Prostate gland (tissue), 2 donors: ENCODE measurements around the gene PRKRIP1. TPM values are rescaled to one million over a fixed set of nuclear protein-coding genes. Genes with fewer than 3 reads are reported as not detected.
A peak's percentile ranks its signal among the peaks of the same experiment; 100 is the strongest.

ENCODE experiments used
- DNase-seq: peaks from one replicate; pipeline ENCODE4 v3.0.0-alpha.2; 2019; ENCODE audit warnings: low spot score
- H3K27ac ChIP-seq, 2 donors: fragments of 200-600 bp; sonication (generic); 2 replicates each; pipeline ENCODE4 v1.5.1; 2017 to 2019
- H3K27me3 ChIP-seq: fragments of 200-600 bp; sonication (generic); replicated peaks from 2 replicates; pipeline ENCODE4 v1.5.1; 2019; ENCODE audit not compliant: insufficient read depth
- H3K36me3 ChIP-seq, 2 donors: fragments of 200-600 bp; sonication (generic); 1 replicate in 1 of 2; 2 replicates in 1 of 2; pipeline versions ENCODE4 v1.5.1 to v1.8.1; 2017 to 2019
- H3K4me1 ChIP-seq: fragments of 200-600 bp; sonication (generic); replicated peaks from 2 replicates; pipeline ENCODE4 v1.5.1; 2019
- H3K4me3 ChIP-seq, 2 donors: fragments of 200-600 bp; sonication (generic); 2 replicates each; pipeline ENCODE4 v1.5.1; 2017 to 2019
- H3K9me3 ChIP-seq: fragments of 200-600 bp; sonication (generic); 2 replicates; pipeline ENCODE4 v1.5.1; 2017
- POLR2A ChIP-seq: fragments of 450-650 bp; IDR thresholded peaks from one replicate; pipeline ENCODE4 v1.6.1; 2016; ENCODE audit warnings: antibody characterized with exemption, mild to moderate bottlenecking
- POLR2AphosphoS5 ChIP-seq: sonication (generic); formaldehyde crosslinking; IDR thresholded peaks from one replicate; pipeline ENCODE4 v1.6.1; 2017; ENCODE audit warnings: antibody characterized with exemption
- WGBS: methylation state at CpG from one replicate; pipeline ENCODE4 v1.1.5; 2018; 5-methylcytosine and 5-hydroxymethylcytosine counted together
- intact Hi-C: fragments of 100-400 bp; cut with DNase I; formaldehyde crosslinking; loops from one replicate; pipeline ENCODE4 v1.14.2; 2022
- total RNA-seq, 2 donors: library from RNA; depleted of rRNA; stranded (reverse); fragments of >200 nt; gene quantifications; one replicate each; pipeline ENCODE4 v1.1.0, GENCODE V29; 2016
- TF ChIP-seq, protein P1 (sequence below), 4 experiments: fragments of 200-600 bp in 2 of 4; fragments of 450-650 bp in 2 of 4; sonication (generic) in 2 of 4; IDR thresholded peaks; 1 replicate in 3 of 4; 2 replicates in 1 of 4; pipeline ENCODE4 v1.5.1; 2016 to 2019; ENCODE audit warnings: antibody characterized with exemption in 4 of 4, mild to moderate bottlenecking in 2 of 4, moderate library complexity in 2 of 4

Gene PRKRIP1
- total RNA-seq, 2 donors from 2014 or later: 31.6 to 50.1 TPM

DNA sequence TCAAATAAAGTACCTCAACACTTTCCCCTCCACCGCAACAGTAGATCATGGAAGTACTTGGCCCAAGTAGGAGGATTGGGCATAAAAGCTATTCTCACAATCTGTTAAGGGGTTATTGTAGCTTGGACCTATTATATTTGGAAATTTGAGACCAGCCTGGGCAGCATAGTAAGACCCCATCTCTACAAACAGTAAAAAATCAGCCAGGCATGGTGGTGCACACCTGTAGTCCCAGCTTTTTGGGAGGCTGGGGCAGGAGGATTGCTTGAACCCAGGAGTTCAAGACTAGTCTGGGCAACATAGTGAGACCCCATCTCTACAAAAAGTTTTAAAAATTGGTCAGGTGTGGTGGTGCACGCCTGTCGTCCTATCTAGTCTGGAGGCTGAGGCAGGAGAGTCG lies 13.2 kb downstream of the PRKRIP1 start:
- H3K27me3 ChIP-seq: no peaks in the 10 kb centered on the region
- TF ChIP-seq POLR2A (no peak), POLR2AphosphoS5 (no peak)
- TF ChIP-seq, protein P1, sequence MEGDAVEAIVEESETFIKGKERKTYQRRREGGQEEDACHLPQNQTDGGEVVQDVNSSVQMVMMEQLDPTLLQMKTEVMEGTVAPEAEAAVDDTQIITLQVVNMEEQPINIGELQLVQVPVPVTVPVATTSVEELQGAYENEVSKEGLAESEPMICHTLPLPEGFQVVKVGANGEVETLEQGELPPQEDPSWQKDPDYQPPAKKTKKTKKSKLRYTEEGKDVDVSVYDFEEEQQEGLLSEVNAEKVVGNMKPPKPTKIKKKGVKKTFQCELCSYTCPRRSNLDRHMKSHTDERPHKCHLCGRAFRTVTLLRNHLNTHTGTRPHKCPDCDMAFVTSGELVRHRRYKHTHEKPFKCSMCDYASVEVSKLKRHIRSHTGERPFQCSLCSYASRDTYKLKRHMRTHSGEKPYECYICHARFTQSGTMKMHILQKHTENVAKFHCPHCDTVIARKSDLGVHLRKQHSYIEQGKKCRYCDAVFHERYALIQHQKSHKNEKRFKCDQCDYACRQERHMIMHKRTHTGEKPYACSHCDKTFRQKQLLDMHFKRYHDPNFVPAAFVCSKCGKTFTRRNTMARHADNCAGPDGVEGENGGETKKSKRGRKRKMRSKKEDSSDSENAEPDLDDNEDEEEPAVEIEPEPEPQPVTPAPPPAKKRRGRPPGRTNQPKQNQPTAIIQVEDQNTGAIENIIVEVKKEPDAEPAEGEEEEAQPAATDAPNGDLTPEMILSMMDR (IDR thresholded peaks at IDR 0.05): no peak
- 95% methylated on average over 4 of the region's 4 CpGs for WGBS
- no peak overlapping the region for H3K27ac ChIP-seq
- no peak overlapping the region for H3K4me3 ChIP-seq
- no peaks in the 10 kb centered on the region for H3K9me3 ChIP-seq
- no peak for DNase-seq
- H3K4me1 ChIP-seq: peaks cover 4% of the 10 kb centered on the region
- H3K36me3 ChIP-seq: peaks cover 9 to 15% of the 10 kb centered on the region in 2 donors
- intact Hi-C loops: no loop called here

DNA sequence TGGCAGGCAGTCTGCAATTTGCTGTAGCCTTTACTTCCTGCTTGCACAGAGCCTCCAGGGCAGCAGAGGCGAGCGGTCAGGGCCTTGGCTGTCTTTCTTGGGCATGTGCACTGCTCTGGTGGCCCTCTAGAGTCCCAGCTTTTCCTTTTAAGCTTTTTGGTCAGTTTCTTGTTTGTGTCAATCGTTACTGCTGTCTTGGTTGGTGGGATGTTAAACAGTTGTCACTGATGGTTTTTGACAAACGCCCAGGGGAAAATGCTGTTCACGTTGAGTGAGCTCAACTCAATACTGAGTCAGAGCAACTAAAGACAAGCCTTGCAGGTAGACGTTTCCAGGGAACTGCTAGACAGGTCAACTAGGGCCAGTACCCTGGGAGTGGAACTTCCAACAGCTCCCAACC lies 14.0 kb downstream of the PRKRIP1 start:
- TF ChIP-seq, protein P1 (IDR thresholded peaks at IDR 0.05): no peak
- TF ChIP-seq POLR2AphosphoS5: no peak
- TF ChIP-seq POLR2A: no peak
- peaks cover 4% of the 10 kb centered on the region for H3K4me1 ChIP-seq
- H3K36me3 ChIP-seq: peaks cover 9 to 13% of the 10 kb centered on the region in 2 donors
- WGBS: 73% methylated on average over 6 of the region's 6 CpGs
- DNase-seq: no peak
- no peak overlapping the region for H3K4me3 ChIP-seq
- intact Hi-C loops: no loop called here
- no peaks in the 10 kb centered on the region for H3K27me3 ChIP-seq
- no peak overlapping the region for H3K27ac ChIP-seq
- no peaks in the 10 kb centered on the region for H3K9me3 ChIP-seq

DNA sequence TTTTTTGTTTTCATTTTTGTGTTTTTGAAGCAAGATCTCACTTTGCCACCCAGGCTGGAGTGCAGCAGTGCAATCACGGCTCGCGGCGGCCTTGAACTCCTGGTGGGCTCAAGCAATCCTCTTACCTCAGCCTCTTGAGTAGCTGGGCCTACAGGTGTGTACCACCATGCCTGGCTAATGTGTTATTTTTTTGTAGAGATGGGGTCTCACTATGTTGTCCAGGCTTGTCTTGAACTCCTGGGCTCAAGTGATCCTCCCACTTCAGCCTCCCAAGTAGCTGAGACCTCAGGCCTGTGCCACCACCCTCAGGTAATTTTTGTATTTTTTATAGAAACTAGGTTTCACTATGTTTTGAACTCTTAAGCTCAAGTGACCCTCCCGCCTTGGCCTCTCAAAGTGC lies 14.8 kb downstream of the PRKRIP1 start:
- intact Hi-C loops: no loop called here
- H3K4me1 ChIP-seq: peaks cover 8% of the 10 kb centered on the region
- WGBS: 98% methylated on average over 5 of the region's 5 CpGs
- TF ChIP-seq, protein P1 (IDR thresholded peaks at IDR 0.05): no peak
- no peak for TF ChIP-seq POLR2AphosphoS5
- no peak for TF ChIP-seq POLR2A
- H3K36me3 ChIP-seq: peaks cover 9 to 10% of the 10 kb centered on the region in 2 donors
- no peak for DNase-seq
- H3K27ac ChIP-seq: no peak overlapping the region
- no peaks in the 10 kb centered on the region for H3K27me3 ChIP-seq
- no peak overlapping the region for H3K4me3 ChIP-seq
- H3K9me3 ChIP-seq: no peaks in the 10 kb centered on the region

DNA sequence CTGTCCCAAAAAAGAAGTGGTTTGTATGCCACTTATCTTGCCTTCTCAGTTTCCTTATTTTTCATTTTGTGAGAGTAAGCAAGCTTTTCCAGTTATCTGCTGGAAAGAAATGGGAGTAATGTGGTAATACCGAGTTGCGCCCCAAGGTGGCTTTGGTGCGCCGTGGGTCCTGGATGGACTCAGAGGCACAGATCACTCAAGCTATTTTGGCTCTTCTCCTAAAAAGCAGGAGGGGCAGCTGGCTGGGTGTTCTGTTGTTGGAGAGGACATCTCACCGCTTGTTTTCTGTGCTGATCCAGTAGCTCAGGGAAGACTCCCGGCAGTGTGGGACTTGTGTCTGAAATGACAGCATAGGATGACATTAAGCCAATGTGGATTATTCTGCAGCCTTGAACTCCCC lies 16.4 kb downstream of the PRKRIP1 start:
- Histone ChIP-seq H3K4me3 (no peak overlapping the region), H3K36me3 (peaks cover 5 to 8% of the 10 kb centered on the region in 2 donors), H3K27ac (no peak overlapping the region), H3K4me1 (peaks cover 8% of the 10 kb centered on the region), H3K9me3 (no peaks in the 10 kb centered on the region), H3K27me3 (no peaks in the 10 kb centered on the region)
- TF ChIP-seq, protein P1 (IDR thresholded peaks at IDR 0.05): peak in 3 of 4 experiments; percentile 30 to 65 (median 64)
- TF ChIP-seq POLR2AphosphoS5 (peak; percentile 58), POLR2A (no peak)
- WGBS: 17% methylated on average over 6 of the region's 6 CpGs
- DNase-seq: peak; percentile 49
- intact Hi-C loops: no loop called here

DNA sequence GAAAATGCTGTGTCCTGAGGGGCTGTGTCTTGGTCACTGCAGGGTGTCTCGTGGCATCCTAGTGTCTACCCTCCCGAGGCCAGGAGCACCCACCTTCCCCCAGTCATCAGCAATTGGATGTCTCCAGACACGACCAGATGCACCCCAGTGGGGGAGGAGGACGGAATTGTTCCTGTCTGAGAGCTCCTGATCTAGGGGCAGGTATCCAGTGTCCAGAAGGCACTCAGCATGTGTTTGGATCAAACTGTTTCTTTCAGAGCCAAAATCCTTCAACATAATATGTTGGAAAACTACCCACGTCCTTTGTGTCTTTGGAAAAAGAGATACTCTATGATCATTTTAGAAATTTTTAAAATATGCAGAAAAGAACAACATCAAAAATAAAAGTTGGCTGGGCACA lies 16.9 kb downstream of the PRKRIP1 start:
- intact Hi-C loops: no loop called here
- 60% methylated on average over 5 of the region's 5 CpGs for WGBS
- Histone ChIP-seq H3K4me3 (no peak overlapping the region), H3K9me3 (no peaks in the 10 kb centered on the region), H3K27ac (no peak overlapping the region), H3K36me3 (peaks cover 4 to 5% of the 10 kb centered on the region in 2 donors), H3K4me1 (peaks cover 8% of the 10 kb centered on the region), H3K27me3 (no peaks in the 10 kb centered on the region)
- no peak for TF ChIP-seq POLR2A
- no peak for TF ChIP-seq POLR2AphosphoS5
- TF ChIP-seq, protein P1 (IDR thresholded peaks at IDR 0.05): no peak
- no peak for DNase-seq
